Panc1 (cell line): ENCODE results near the gene NARS2. TPM values are rescaled to one million over a fixed set of nuclear protein-coding genes. Genes with fewer than 3 reads are reported as not detected.

Experiments used
- ATAC-seq: fragments of 200-7000 bp; cut with Tn5 transposase; 2 replicates; pipeline ENCODE4 v1.9.1; 2020; ENCODE audit warnings: mild to moderate bottlenecking, moderate library complexity
- BruUV-seq: library from RNA; stranded (reverse); fragments of 400-500 nt; replicated peaks from 2 replicates; lab custom pipeline; 2021; lab: Mats Ljungman, UMichigan
- CTCF ChIA-PET: fragments of 300-600 bp; sonication (Branson Sonifier 250); formaldehyde crosslinking; loops from one replicate; lab custom pipeline; 2022; ENCODE audit warnings: antibody characterized with exemption; lab: Charles Lee
- POLR2A ChIA-PET: fragments of 300-600 bp; sonication (Branson Sonifier 250); formaldehyde crosslinking; loops from one replicate; lab custom pipeline; 2022; ENCODE audit warnings: antibody characterized with exemption; lab: Charles Lee
- DNase-seq: peaks from one replicate; pipeline ENCODE4 v3.0.0-alpha.2; 2010; ENCODE audit warnings: low read depth, low spot score
- H3K27ac ChIP-seq: 2 replicates; pipeline ENCODE4 v1.5.1; 2011; ENCODE audit warnings: mild to moderate bottlenecking, low read length, inconsistent platforms
- H3K27me3 ChIP-seq: fragments of 200-500 bp; sonication (Bioruptor generic); 2 replicates; pipeline ENCODE4 v1.6.0; 2014; ENCODE audit warnings: low read length, inconsistent platforms; ENCODE audit not compliant: control insufficient read depth, insufficient read depth
- H3K36me3 ChIP-seq: fragments of 200-500 bp; sonication (Bioruptor generic); 2 replicates; pipeline ENCODE4 v1.5.1; 2014; ENCODE audit warnings: inconsistent platforms, mild to moderate bottlenecking, low read length, moderate library complexity; ENCODE audit not compliant: control insufficient read depth, insufficient read depth
- H3K4me1 ChIP-seq: 2 replicates; pipeline ENCODE4 v1.5.1; 2011; ENCODE audit warnings: inconsistent platforms, mild to moderate bottlenecking, low read length, moderate library complexity; ENCODE audit not compliant: control insufficient read depth, insufficient read depth
- H3K4me3 ChIP-seq, 2 experiments: 2 replicates each; pipeline ENCODE4 v1.5.1; 2011 to 2012; ENCODE audit warnings: low read depth in 2 of 2, low read length in 2 of 2, mild to moderate bottlenecking in 2 of 2, inconsistent platforms in 1 of 2, moderate library complexity in 1 of 2
- H3K9me3 ChIP-seq: fragments of 200-500 bp; sonication (Bioruptor generic); 2 replicates; pipeline ENCODE4 v1.5.1; 2014; ENCODE audit warnings: low read depth, mild to moderate bottlenecking, inconsistent platforms, low read length, moderate library complexity; ENCODE audit not compliant: control insufficient read depth, insufficient read depth
- POLR2AphosphoS5 ChIP-seq: IDR thresholded peaks from 2 replicates; pipeline ENCODE4 v1.6.1; 2012; ENCODE audit warnings: mild to moderate bottlenecking, low read depth, low read length, moderate library complexity
- SIN3A ChIP-seq: IDR thresholded peaks from 2 replicates; pipeline ENCODE4 v1.6.1; 2012; ENCODE audit warnings: low read depth, mild to moderate bottlenecking, low read length, moderate library complexity, borderline replicate concordance; ENCODE audit not compliant: insufficient read depth
- TCF7L2 ChIP-seq: IDR thresholded peaks from 2 replicates; pipeline ENCODE4 v1.6.1; 2011; ENCODE audit warnings: mild to moderate bottlenecking, low read depth, low read length, inconsistent platforms
- in situ Hi-C: cut with HindIII; loops from 2 replicates; pipeline ENCODE4 v1.10.0; 2016; ENCODE audit warnings: low sequenced_read_pairs, low pct_unique_long_range_greater_than_20kb
- intact Hi-C: fragments of 100-400 bp; cut with micrococcal nuclease; formaldehyde crosslinking; loops from one replicate; pipeline ENCODE4 v1.10.0; 2022; ENCODE audit not compliant: unreplicated experiment
- total RNA-seq: library from RNA; stranded (reverse); gene quantifications from one replicate; pipeline ENCODE4 v1.2.1, GENCODE V29; 2021; ENCODE audit not compliant: unreplicated experiment
- TF ChIP-seq, protein P1 (sequence below): fragments of 450-650 bp; IDR thresholded peaks from 2 replicates; pipeline ENCODE4 v1.5.1; 2017; ENCODE audit warnings: mild to moderate bottlenecking
- TF ChIP-seq, protein P2 (sequence below), 2 experiments: IDR thresholded peaks; 2 replicates each; pipeline ENCODE4 v1.6.1; 2011 to 2012; ENCODE audit warnings: low read depth in 2 of 2, control low read depth in 1 of 2, low read length in 1 of 2, mild to moderate bottlenecking in 1 of 2, moderate library complexity in 1 of 2; ENCODE audit not compliant: insufficient read depth in 1 of 2

NARS2 gene
- total RNA-seq, 1 experiment from 2014 or later = 29.8 TPM

DNA sequence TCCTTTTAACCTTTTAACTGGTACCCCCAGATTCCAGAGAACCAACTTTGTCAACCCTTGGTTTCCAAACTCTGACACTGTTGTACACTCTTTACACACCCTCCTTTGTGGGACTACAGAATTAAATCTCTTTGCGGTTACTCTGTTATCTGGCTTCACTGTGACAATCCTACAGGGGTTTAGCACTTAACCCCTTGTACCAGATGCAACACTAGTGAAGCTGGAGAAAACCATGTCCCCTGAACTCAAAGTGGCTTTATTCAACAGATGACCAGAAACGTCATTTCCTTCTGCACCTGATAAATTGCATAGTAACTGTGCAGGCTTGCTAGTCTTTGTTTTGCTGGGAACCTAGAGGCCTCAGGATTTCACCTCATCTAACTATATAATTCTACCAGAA, 151.4 kb downstream of the NARS2 start:
- DNase-seq (no peak), ATAC-seq (no peak)
- ChIA-PET POLR2A (no interaction called here), CTCF (no interaction called here)
- Histone ChIP-seq H3K27me3 (peaks cover 2% of the 10 kb centered on the region; the same call in 1 of the 2 replicates), H3K4me1 (peaks cover 23% of the 10 kb centered on the region), H3K27ac (no peak overlapping the region), H3K9me3 (no peaks in the 10 kb centered on the region), H3K36me3 (no peaks in the 10 kb centered on the region), H3K4me3 (no peak overlapping the region)
- no TSS peak for BruUV-seq
- intact Hi-C loops (no loop called here), in situ Hi-C loops (no loop called here)
- TF ChIP-seq SIN3A (no peak), TCF7L2 (no peak), POLR2AphosphoS5 (no peak)
- TF ChIP-seq, protein P1, sequence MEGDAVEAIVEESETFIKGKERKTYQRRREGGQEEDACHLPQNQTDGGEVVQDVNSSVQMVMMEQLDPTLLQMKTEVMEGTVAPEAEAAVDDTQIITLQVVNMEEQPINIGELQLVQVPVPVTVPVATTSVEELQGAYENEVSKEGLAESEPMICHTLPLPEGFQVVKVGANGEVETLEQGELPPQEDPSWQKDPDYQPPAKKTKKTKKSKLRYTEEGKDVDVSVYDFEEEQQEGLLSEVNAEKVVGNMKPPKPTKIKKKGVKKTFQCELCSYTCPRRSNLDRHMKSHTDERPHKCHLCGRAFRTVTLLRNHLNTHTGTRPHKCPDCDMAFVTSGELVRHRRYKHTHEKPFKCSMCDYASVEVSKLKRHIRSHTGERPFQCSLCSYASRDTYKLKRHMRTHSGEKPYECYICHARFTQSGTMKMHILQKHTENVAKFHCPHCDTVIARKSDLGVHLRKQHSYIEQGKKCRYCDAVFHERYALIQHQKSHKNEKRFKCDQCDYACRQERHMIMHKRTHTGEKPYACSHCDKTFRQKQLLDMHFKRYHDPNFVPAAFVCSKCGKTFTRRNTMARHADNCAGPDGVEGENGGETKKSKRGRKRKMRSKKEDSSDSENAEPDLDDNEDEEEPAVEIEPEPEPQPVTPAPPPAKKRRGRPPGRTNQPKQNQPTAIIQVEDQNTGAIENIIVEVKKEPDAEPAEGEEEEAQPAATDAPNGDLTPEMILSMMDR = no peak
- TF ChIP-seq, protein P2, sequence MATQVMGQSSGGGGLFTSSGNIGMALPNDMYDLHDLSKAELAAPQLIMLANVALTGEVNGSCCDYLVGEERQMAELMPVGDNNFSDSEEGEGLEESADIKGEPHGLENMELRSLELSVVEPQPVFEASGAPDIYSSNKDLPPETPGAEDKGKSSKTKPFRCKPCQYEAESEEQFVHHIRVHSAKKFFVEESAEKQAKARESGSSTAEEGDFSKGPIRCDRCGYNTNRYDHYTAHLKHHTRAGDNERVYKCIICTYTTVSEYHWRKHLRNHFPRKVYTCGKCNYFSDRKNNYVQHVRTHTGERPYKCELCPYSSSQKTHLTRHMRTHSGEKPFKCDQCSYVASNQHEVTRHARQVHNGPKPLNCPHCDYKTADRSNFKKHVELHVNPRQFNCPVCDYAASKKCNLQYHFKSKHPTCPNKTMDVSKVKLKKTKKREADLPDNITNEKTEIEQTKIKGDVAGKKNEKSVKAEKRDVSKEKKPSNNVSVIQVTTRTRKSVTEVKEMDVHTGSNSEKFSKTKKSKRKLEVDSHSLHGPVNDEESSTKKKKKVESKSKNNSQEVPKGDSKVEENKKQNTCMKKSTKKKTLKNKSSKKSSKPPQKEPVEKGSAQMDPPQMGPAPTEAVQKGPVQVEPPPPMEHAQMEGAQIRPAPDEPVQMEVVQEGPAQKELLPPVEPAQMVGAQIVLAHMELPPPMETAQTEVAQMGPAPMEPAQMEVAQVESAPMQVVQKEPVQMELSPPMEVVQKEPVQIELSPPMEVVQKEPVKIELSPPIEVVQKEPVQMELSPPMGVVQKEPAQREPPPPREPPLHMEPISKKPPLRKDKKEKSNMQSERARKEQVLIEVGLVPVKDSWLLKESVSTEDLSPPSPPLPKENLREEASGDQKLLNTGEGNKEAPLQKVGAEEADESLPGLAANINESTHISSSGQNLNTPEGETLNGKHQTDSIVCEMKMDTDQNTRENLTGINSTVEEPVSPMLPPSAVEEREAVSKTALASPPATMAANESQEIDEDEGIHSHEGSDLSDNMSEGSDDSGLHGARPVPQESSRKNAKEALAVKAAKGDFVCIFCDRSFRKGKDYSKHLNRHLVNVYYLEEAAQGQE (IDR thresholded peaks at IDR 0.05; ENCODE audit: insufficient read depth in 1 of 2, low read depth in 2 of 2, low read length in 1 of 2) = no peak

DNA sequence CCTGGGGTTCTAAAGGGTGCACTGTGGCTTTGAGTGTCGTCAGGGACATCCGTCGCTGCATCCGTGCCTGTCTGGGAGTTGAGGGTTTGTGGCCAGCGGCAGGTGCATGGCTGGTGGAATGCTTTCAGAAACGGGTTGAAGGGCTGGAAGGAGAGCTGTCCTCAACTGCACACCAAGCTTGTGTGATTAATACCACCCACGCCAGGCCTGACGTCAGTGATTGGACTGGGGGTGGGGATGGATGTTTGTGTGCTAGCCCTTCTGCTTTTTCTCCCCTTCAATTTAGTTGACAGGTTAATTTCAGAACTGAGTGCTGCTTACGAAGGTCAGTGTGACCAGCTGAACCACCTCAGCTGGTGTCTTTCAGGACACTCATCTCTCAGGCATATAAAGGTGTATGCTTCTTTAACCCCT, 153.9 kb downstream of the NARS2 start:
- ChIA-PET CTCF (interaction anchor here (0.6 kb wide), 1 partner anchor 10 kb away, joined by 3 read pairs; no protein-coding TSS in a partner anchor), POLR2A (no interaction called here)
- Histone ChIP-seq H3K9me3 (no peaks in the 10 kb centered on the region), H3K4me3 (no peak overlapping the region; a peak in 1 of 4 replicates), H3K36me3 (no peaks in the 10 kb centered on the region), H3K4me1 (peaks cover 28% of the 10 kb centered on the region), H3K27me3 (peaks cover 2% of the 10 kb centered on the region; the same call in 1 of the 2 replicates), H3K27ac (no peak overlapping the region)
- intact Hi-C loops (no loop called here), in situ Hi-C loops (no loop called here)
- TF ChIP-seq, protein P2 (IDR thresholded peaks at IDR 0.05; ENCODE audit: insufficient read depth in 1 of 2, low read depth in 2 of 2, low read length in 1 of 2) = no peak
- TF ChIP-seq SIN3A = no peak
- TF ChIP-seq, protein P1 = no peak
- no peak for TF ChIP-seq TCF7L2
- TF ChIP-seq POLR2AphosphoS5 = no peak
- BruUV-seq = no TSS peak
- DNase-seq (no peak), ATAC-seq (no peak)
